ENCODE data around the gene SLC5A2.

SLC5A2 gene

DNA sequence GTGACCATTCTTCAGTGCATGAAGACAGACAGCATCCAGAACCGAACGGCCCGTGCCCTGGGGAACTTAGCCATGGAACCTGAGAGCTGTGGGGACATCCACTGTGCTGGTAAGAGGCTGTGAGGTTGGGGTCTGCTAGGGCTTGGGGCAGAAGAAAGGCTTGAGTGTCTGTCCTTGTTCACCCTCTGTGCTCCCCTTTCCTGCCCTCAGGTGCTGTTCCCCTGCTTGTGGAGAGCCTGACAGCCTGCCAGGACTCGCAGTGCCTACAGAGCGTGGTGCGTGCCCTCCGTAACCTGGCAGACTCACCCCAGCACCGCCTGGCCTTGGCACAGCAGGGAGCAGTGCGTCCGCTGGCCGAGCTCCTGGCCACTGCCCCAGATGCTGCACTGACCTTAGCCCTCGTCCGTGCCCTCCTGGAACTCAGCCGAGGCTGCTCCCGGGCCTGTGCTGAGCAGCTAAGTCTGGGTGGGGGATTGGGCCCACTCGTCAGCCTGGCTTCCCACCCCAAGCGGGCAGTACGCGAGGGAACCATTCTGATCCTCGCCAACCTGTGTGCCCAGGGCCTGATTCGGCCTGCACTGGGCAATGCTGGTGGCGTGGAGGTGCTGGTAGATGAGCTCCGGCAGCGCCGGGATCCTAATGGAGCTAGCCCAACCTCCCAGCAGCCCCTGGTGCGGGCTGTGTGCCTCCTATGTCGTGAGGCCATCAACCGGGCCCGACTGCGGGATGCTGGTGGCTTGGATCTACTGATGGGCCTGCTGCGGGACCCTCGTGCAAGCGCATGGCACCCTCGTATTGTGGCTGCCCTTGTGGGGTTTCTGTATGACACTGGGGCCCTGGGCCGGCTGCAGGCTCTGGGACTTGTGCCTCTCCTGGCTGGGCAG is 20.8 kb upstream of the SLC5A2 start:
- peaks cover 0 to 54% of the 10 kb centered on the region in 2 experiments; a peak in 2 of 3 replicates for H3K36me3 ChIP-seq (ENCODE audit: control insufficient read depth in 2 of 2, insufficient read depth in 1 of 2, low read length in 2 of 2)
- H3K9me3 ChIP-seq (ENCODE audit: control insufficient read depth, insufficient read depth, low read depth, low read length), result no peaks in the 10 kb centered on the region
- no peak overlapping the region for H3K27ac ChIP-seq (ENCODE audit: extremely low read depth, low read depth, low read length)
- no peaks in the 10 kb centered on the region for H3K4me1 ChIP-seq (ENCODE audit: control insufficient read depth, insufficient read depth, low read length)
- ChIA-PET POLR2A (no interaction called here), CTCF (interaction anchor here (1.3 kb wide), 1 partner anchor 479 kb away, joined by 3 read pairs; no protein-coding TSS in a partner anchor)
- no peak overlapping the region for H3K4me3 ChIP-seq (ENCODE audit: low read depth, low read length)
- TF ChIP-seq ZNF660 (tag by site-specific recombination; IDR thresholded peaks at IDR 0.05), result no peak
- no peak for TF ChIP-seq KLF8 (tag by site-specific recombination; IDR thresholded peaks at IDR 0.05)
- TF ChIP-seq EGR2 (tag by site-specific recombination; IDR thresholded peaks at IDR 0.05; ENCODE audit: low read depth), result no peak
- TF ChIP-seq ZNF561 (tag by site-specific recombination; IDR thresholded peaks at IDR 0.05; ENCODE audit: borderline replicate concordance), result no peak
- TF ChIP-seq ZNF114 (tag by site-specific recombination; IDR thresholded peaks at IDR 0.05), result no peak
- TF ChIP-seq ZNF670 (tag by site-specific recombination; IDR thresholded peaks at IDR 0.05; ENCODE audit: low read depth), result no peak
- no peak for TF ChIP-seq SCRT1 (tag by site-specific recombination; IDR thresholded peaks at IDR 0.05; ENCODE audit: borderline replicate concordance)
- no peak for TF ChIP-seq ZNF324 (tag by site-specific recombination; IDR thresholded peaks at IDR 0.05)
- TF ChIP-seq GLIS1 (tag by site-specific recombination; IDR thresholded peaks at IDR 0.05), result no peak
- no peak for TF ChIP-seq ZNF292 (tag by site-specific recombination; IDR thresholded peaks at IDR 0.05; ENCODE audit: borderline replicate concordance, low read depth)
- TF ChIP-seq ZNF335 (tag by site-specific recombination; conservative IDR thresholded peaks at IDR 0.05), result no peak
- TF ChIP-seq ZNF658 (tag by site-specific recombination; IDR thresholded peaks at IDR 0.05), result no peak
- TF ChIP-seq KLF9 (tag by site-specific recombination; IDR thresholded peaks at IDR 0.05; ENCODE audit: low read depth), result no peak

DNA sequence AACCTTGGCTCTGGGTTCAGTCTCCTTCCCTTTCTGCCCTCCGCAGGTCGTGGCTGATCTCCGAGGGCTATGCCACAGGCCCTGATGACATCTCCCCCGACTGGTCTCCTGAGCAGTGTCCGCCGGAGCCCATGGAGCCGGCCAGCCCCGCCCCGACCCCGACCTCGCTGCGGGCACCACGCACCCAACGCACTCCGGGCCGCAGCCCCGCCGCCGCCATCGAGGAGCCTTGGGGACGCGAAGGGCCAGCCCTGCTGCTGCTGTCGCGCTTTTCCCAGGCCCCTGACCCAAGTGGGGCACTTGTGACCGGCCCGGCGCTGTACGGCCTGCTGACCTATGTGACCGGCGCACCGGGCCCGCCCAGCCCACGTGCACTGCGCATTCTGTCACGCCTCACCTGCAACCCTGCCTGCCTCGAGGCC is 18.6 kb upstream of the SLC5A2 start:
- no peak for TF ChIP-seq PBX3 (CRISPR knock-in tag; IDR thresholded peaks at IDR 0.05)
- TF ChIP-seq ZNF626 (tag by site-specific recombination; IDR thresholded peaks at IDR 0.05), result no peak
- TF ChIP-seq, protein P1, sequence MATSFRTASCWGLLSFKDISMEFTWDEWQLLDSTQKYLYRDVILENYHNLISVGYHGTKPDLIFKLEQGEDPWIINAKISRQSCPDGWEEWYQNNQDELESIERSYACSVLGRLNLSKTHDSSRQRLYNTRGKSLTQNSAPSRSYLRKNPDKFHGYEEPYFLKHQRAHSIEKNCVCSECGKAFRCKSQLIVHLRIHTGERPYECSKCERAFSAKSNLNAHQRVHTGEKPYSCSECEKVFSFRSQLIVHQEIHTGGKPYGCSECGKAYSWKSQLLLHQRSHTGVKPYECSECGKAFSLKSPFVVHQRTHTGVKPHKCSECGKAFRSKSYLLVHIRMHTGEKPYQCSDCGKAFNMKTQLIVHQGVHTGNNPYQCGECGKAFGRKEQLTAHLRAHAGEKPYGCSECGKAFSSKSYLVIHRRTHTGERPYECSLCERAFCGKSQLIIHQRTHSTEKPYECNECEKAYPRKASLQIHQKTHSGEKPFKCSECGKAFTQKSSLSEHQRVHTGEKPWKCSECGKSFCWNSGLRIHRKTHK (tag by site-specific recombination; IDR thresholded peaks at IDR 0.05), result no peak
- TF ChIP-seq ZNF747 (tag by site-specific recombination; IDR thresholded peaks at IDR 0.05), result no peak
- no peak for TF ChIP-seq ZNF37A (tag by site-specific recombination; IDR thresholded peaks at IDR 0.05)
- CTCF ChIA-PET, result no interaction called here
- POLR2A ChIA-PET, result no interaction called here

DNA sequence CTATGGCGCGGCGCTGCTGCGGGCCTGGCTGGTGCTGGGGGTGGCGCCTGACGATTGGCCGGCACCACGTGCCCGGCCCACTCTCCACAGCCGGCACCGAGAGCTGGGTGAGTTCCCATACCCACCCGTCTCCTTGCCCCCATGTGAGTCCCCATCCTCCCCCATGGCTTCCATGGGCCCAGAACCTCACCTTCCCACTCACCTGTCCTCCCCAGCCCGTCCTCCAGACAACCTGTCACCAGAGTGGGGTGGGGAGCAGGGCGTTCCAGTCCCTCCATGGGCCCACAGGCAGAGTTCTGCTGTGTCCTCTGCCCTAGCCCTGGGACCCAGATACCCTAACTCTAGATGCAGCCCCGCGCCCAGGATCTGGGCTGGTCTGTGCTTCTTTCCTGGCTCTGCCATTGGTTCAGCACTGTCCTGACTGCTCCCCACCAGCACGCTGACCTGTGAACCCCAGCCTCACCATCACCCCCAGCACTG is 18.1 kb upstream of the SLC5A2 start:
- Histone ChIP-seq H3K9me3 (ENCODE audit: control insufficient read depth, insufficient read depth, low read depth, low read length) (no peaks in the 10 kb centered on the region), H3K27ac (ENCODE audit: extremely low read depth, low read depth, low read length) (no peak overlapping the region), H3K4me1 (ENCODE audit: control insufficient read depth, insufficient read depth, low read length) (no peaks in the 10 kb centered on the region), H3K36me3 (ENCODE audit: control insufficient read depth in 2 of 2, insufficient read depth in 1 of 2, low read length in 2 of 2) (peaks cover 0 to 49% of the 10 kb centered on the region in 2 experiments; a peak in 2 of 3 replicates), H3K4me3 (ENCODE audit: low read depth, low read length) (no peak overlapping the region)
- ChIA-PET POLR2A (no interaction called here), CTCF (no interaction called here)
- TF ChIP-seq ZNF558 (tag by site-specific recombination; IDR thresholded peaks at IDR 0.05) (no peak), ZNF701 (tag by site-specific recombination; IDR thresholded peaks at IDR 0.05) (no peak), ZNF362 (tag by site-specific recombination; IDR thresholded peaks at IDR 0.05) (no peak), ZNF311 (tag by site-specific recombination; IDR thresholded peaks at IDR 0.05; ENCODE audit: borderline replicate concordance) (no peak), ZNF302 (tag by site-specific recombination; IDR thresholded peaks at IDR 0.05; ENCODE audit: low read depth) (no peak), ZNF843 (tag by site-specific recombination; IDR thresholded peaks at IDR 0.05) (no peak), ZNF48 (tag by site-specific recombination; IDR thresholded peaks at IDR 0.05) (no peak), ZNF2 (tag by site-specific recombination; IDR thresholded peaks at IDR 0.05) (no peak), ZNF473 (tag by site-specific recombination; IDR thresholded peaks at IDR 0.05) (no peak), FEZF1 (tag by site-specific recombination; IDR thresholded peaks at IDR 0.05) (no peak), ZNF624 (tag by site-specific recombination; IDR thresholded peaks at IDR 0.05) (no peak), ZNF548 (tag by site-specific recombination; IDR thresholded peaks at IDR 0.05) (no peak), KLF10 (tag by site-specific recombination; IDR thresholded peaks at IDR 0.05) (no peak)

More for the DNA sequence above, 18.6 kb upstream of the SLC5A2 start:
- Histone ChIP-seq H3K36me3 (ENCODE audit: control insufficient read depth in 2 of 2, insufficient read depth in 1 of 2, low read length in 2 of 2) (peaks cover 0 to 49% of the 10 kb centered on the region in 2 experiments; a peak in 2 of 3 replicates), H3K27ac (ENCODE audit: extremely low read depth, low read depth, low read length) (no peak overlapping the region), H3K4me1 (ENCODE audit: control insufficient read depth, insufficient read depth, low read length) (no peaks in the 10 kb centered on the region), H3K9me3 (ENCODE audit: control insufficient read depth, insufficient read depth, low read depth, low read length) (no peaks in the 10 kb centered on the region), H3K4me3 (ENCODE audit: low read depth, low read length) (no peak overlapping the region)
